SU-DHL-6 (cell line): Measurements from ENCODE around the gene SLX1A.
"Not testable (repeated sequence)": the region's sequence is repeated elsewhere in the genome, so short reads cannot be mapped to it uniquely, and the experiment has no call there.

Source experiments
- H2AFZ ChIP-seq: fragments of 200-600 bp; sonication (generic); 2 replicates; pipeline ENCODE4 v1.6.1; 2014; ENCODE audit warnings: low read depth, mild to moderate bottlenecking, moderate library complexity, mixed read lengths, antibody characterized with exemption, low read length; ENCODE audit not compliant: severe bottlenecking
- H3F3A ChIP-seq: fragments of 200-600 bp; shearing (Covaris generic); 2 replicates; pipeline ENCODE4 v1.6.0; 2016; ENCODE audit warnings: antibody characterized with exemption, mild to moderate bottlenecking; ENCODE audit not compliant: insufficient read depth
- H3K27ac ChIP-seq: fragments of 200-600 bp; sonication (generic); 2 replicates; pipeline ENCODE4 v1.5.1; 2016; ENCODE audit warnings: low read depth, mild to moderate bottlenecking, low read length, moderate library complexity, mixed read lengths
- H3K27me3 ChIP-seq: fragments of 200-600 bp; sonication (generic), shearing (Covaris generic); 2 replicates; pipeline ENCODE4 v1.6.0; 2014; ENCODE audit warnings: mild to moderate bottlenecking, low read length
- H3K36me3 ChIP-seq: fragments of 200-600 bp; sonication (generic); 2 replicates; pipeline ENCODE4 v1.6.1; 2014; ENCODE audit warnings: mild to moderate bottlenecking, low read length, mixed read lengths
- H3K4me2 ChIP-seq: fragments of 300-600, 200-600 bp; shearing (Covaris generic), sonication (generic); 2 replicates; pipeline ENCODE4 v1.6.0; 2014; ENCODE audit warnings: low read length, low read depth, mild to moderate bottlenecking; ENCODE audit not compliant: poor library complexity, severe bottlenecking
- H3K4me3 ChIP-seq: fragments of 200-600 bp; sonication (generic); 2 replicates; pipeline ENCODE4 v1.5.1; 2014; ENCODE audit warnings: antibody characterized with exemption, low read length, mild to moderate bottlenecking, mixed read lengths; ENCODE audit not compliant: insufficient read depth, poor library complexity, severe bottlenecking
- H3K79me2 ChIP-seq: fragments of 200-600 bp; sonication (generic); 2 replicates; pipeline ENCODE4 v1.6.1; 2014; ENCODE audit warnings: mild to moderate bottlenecking, low read length, moderate library complexity; ENCODE audit not compliant: insufficient read depth
- H3K9ac ChIP-seq: fragments of 200-600 bp; sonication (generic); 2 replicates; pipeline ENCODE4 v1.7.0; 2014; ENCODE audit warnings: mild to moderate bottlenecking, low read length
- H3K9me2 ChIP-seq: fragments of 200-600 bp; sonication (generic); replicated peaks from 2 replicates; pipeline ENCODE4 v1.6.1; 2014; ENCODE audit warnings: low read length; ENCODE audit not compliant: insufficient read depth
- H3K9me3 ChIP-seq: fragments of 200-600 bp; sonication (generic); 2 replicates; pipeline ENCODE4 v1.6.1; 2014; ENCODE audit warnings: low read length, mixed read lengths; ENCODE audit not compliant: insufficient read depth
- H4K20me1 ChIP-seq: fragments of 200-600 bp; sonication (generic); 2 replicates; pipeline ENCODE4 v1.6.1; 2014; ENCODE audit warnings: low read depth, mild to moderate bottlenecking, antibody characterized with exemption, low read length, moderate library complexity, mixed read lengths
- CTCF ChIP-seq: fragments of 200-600 bp; sonication (generic); IDR thresholded peaks from one replicate; pipeline ENCODE4 v1.5.1; 2017; ENCODE audit warnings: antibody characterized with exemption, mild to moderate bottlenecking, low read length, moderate library complexity; ENCODE audit not compliant: insufficient read depth, poor library complexity, severe bottlenecking
- EZH2phosphoT487 ChIP-seq: fragments of 200-600 bp; sonication (generic), shearing (Covaris generic); conservative IDR thresholded peaks from 2 replicates; pipeline ENCODE4 v1.6.1; 2018; ENCODE audit warnings: mild to moderate bottlenecking, antibody characterized with exemption, low read length, moderate library complexity, mixed read lengths

Gene SLX1A

GRCh38 chr16:30173054-30173453 is 20.6 kb upstream of the SLX1A start:
- Histone ChIP-seq H2AFZ (no peak overlapping the region), H3K27me3 (no peaks in the 10 kb centered on the region), H3K9ac (no peak overlapping the region), H3K4me3 (no peak overlapping the region), H3K27ac (no peak overlapping the region), H3K36me3 (no peaks in the 10 kb centered on the region), H3K79me2 (no peaks in the 10 kb centered on the region), H3K9me2 (no peaks in the 10 kb centered on the region), H3F3A (no peaks in the 10 kb centered on the region), H3K9me3 (no peaks in the 10 kb centered on the region), H3K4me2 (no peak overlapping the region), H4K20me1 (no peaks in the 10 kb centered on the region)
- TF ChIP-seq CTCF: no peak
- no peak for TF ChIP-seq EZH2phosphoT487

GRCh38 chr16:30176876-30177275 is 16.8 kb upstream of the SLX1A start:
- H3K9me3 ChIP-seq, H3K27ac ChIP-seq, H3K4me3 ChIP-seq, H3K4me2 ChIP-seq, H3K9me2 ChIP-seq, H3K79me2 ChIP-seq, H2AFZ ChIP-seq, H4K20me1 ChIP-seq, H3F3A ChIP-seq, H3K36me3 ChIP-seq, H3K9ac ChIP-seq, H3K27me3 ChIP-seq: not testable (repeated sequence)

- Histone ChIP-seq H3K4me2 (no peak overlapping the region), H3K4me3 (no peak overlapping the region), H3K27me3 (no peaks in the 10 kb centered on the region), H4K20me1 (no peaks in the 10 kb centered on the region), H3K27ac (no peak overlapping the region), H3K36me3 (peaks cover 1% of the 10 kb centered on the region; the same call in 1 of the 2 replicates), H3K9me2 (no peaks in the 10 kb centered on the region), H3K9ac (no peak overlapping the region), H2AFZ (no peak overlapping the region), H3K79me2 (peaks cover 2% of the 10 kb centered on the region), H3F3A (peaks cover 2% of the 10 kb centered on the region), H3K9me3 (no peaks in the 10 kb centered on the region)
- TF ChIP-seq EZH2phosphoT487 (no peak), CTCF (no peak)
Observed at GRCh38 chr16:30179195-30179594, 14.5 kb upstream of the SLX1A start.

GRCh38 chr16:30179931-30180330 is 13.7 kb upstream of the SLX1A start:
- Histone ChIP-seq H3K9ac (no peak overlapping the region), H3K9me3 (no peaks in the 10 kb centered on the region), H3K36me3 (peaks cover 6% of the 10 kb centered on the region; the same call in 1 of the 2 replicates), H3K27ac (no peak overlapping the region), H3K27me3 (no peaks in the 10 kb centered on the region), H3K9me2 (no peaks in the 10 kb centered on the region), H3K4me2 (no peak overlapping the region), H3F3A (peaks cover 9% of the 10 kb centered on the region), H2AFZ (no peak overlapping the region), H4K20me1 (no peaks in the 10 kb centered on the region), H3K4me3 (no peak overlapping the region), H3K79me2 (peaks cover 9% of the 10 kb centered on the region)
- TF ChIP-seq CTCF (no peak), EZH2phosphoT487 (no peak)
